Central memory CD4-positive, alpha-beta T cell (primary cell): ENCODE data around the gene NFIL3.

Experiments used
- DNase-seq: peaks from one replicate; pipeline ENCODE4 v3.0.0; 2022

Gene NFIL3

DNA sequence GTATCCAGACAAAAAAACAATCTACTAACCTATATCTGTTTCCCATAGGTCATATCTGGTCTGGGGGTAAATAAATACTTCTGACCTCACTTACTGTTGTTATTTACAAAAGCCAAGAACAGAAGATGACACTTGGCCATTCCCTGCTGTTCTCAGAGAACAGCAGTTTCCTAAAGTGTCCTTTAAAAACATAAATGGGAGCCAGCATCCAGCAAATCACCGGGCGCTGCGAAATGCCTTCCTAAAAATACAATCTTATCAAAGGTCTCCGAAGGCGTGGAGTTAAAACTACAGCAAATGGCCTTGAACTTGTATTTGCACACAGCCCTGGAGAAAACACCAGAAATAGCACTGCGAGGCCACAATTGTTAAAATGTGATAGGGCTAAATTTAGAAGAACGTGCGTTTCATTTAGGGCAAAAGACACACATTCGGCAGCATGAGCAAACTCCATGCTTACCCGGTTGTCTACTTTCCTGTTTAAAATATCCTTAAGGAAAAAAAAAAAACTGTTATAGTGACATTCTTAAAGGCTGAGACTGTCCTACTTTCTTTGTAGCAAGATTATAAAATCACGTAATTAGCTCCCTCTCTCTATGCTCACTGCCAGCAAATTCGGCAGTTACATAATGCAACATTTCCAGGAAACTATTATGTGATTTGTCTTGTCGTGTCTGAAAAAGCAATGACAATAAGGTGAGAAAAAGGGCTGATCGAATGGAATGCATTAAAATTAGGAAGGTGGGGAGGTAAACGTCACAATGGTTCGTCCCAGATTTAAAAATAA is 1.5 kb downstream of the NFIL3 start:
- DNase-seq: no peak

DNA sequence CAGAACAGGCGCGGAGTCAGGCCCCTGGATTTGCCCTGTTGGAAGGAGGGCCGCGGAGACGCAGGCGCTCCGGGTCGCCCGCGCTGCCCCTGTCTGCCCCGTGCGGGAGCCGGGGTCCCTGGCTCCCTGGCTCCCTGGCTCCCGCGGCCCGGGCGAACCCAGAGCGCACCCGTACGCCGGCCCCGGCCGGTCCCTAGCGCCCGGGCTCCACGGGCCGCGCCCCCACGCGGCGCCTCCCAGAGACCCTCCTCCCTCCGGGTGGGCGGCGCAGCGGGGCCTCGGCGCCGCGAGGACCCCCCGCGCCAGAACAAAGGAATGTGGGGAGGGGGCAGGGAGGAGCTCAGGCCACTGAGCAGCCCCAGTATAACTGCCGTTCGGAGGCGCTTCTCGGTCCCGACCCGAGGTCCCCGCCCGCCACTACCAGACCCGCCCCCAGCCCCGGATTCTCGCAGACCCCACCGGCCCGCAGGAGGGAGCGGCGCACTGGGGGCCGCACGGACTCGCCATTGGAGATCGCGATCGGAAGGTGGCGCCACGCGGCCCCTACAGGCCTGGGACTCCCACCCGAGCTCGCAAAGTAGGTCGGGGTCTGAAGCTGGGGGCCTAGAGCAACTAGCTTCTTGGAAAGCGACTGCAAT is 2.4 kb downstream of the NFIL3 start:
- no peak for DNase-seq

DNA sequence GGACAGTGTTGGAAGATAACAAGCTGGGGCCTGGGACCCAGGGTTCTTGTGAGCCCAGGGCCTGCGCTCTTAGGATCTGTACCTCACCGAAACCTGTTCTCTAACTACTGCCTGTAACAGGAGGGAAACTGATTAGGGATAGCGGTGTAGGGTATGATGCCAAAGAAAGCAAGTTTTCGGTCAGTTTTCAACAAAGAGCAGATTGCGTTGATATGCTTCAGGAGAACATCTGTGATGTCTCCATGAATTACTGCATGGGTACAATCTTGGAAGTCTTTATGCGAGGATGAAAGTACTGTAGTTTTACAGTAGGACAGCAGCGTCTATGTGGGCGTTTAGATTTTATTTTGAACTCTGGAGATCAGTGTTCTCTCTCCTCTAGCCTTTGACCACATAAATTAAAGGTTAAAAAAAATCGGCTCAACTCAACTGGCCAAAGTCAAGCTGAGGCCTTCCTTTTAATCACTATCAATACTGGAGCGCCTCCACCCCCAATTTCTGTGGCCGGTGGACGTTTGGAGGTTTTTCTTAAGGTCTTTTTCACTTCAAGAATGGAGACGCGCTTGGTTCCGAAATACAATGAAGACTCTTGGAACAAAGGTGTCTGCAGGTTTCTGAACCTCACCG is 3.0 kb downstream of the NFIL3 start:
- DNase-seq: no peak

DNA sequence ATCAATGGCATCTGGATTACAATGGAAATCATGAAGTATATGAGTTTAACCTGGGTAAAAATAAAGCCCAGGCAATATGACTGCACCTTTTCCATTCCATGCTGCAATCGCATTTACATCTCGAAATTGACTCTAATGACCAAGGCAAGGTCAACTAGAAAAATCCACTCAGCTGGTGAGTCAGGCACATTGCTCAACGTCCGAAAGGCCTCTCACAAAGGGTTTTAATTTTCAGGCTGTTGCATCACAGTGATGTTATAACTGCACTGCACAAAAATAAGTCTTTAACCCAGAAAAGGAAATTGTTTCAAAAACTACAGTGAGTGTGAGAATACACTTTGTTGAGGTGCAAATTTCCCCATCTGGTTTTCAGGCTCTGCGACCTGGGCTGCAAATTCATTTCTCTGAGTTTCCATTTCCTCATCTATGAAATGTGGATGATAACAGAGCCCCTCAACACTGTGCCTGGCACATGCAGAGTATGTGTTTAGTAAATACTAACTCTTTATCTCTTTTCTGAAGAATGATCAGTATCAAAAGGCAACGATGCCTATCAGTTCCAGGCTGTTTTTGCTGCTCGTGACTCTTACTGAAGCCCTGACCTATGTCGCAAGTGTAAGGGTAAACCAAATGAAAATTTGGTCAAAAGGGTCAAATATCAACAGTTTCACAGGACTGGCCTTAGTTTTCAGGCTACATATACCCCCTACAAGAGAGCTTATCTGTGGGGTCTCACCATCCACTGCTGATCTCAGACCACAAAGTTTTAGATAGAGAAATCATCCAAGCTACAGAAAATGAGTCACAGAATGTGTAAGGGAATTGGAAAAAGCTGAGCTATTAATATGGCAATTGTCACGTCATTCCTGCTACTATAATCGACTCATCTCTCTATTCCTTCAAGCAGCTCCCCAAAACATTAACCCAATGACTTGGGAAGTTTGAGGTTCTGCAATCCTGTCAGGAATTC is 4.1 kb downstream of the NFIL3 start:
- no peak for DNase-seq

DNA sequence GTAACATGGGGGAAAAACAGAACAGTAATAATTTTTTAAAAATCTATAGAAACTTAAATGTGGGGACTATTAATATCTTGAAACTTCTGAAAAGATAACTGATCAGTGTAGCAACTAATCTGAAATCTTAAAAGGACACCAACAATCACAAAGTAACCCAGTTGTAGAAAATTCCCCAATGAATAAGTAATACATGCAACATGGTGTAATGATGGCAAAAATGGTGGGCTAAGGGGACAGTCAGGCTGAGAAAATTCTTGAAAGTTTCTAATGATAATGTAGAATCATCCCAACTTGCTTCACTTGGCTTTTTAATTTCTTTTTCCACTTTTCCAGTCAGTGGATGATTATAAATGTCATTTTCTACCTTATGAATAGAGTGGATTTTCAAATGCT is 5.4 kb downstream of the NFIL3 start:
- DNase-seq: no peak

DNA sequence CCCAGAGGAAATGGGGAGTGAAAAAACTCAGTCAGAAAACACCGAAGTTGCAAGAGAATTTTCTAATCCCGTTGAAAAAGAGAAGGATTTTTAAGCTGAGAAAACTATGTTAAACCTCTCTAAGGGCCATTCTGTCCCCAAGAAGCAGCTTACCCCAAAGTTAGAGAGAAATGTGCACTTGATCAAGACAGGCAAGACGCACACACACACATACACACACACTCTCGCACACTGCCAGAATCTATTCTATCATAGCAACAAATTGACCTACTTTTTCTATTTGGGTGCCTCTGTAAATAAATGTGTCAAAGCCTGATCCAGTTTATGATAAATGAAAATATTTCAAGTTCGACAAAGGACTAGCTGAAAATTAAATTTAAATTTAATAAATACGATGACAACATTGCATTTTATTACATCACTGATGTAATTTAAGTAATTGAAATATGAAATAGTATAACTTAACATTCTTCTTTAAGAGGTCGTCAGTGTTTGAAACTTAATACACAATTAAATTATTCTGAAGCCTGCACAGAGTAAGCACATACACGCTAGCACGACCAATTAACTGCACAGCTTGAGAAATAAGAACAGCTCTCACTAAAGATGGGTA is 5.9 kb downstream of the NFIL3 start:
- no peak for DNase-seq

DNA sequence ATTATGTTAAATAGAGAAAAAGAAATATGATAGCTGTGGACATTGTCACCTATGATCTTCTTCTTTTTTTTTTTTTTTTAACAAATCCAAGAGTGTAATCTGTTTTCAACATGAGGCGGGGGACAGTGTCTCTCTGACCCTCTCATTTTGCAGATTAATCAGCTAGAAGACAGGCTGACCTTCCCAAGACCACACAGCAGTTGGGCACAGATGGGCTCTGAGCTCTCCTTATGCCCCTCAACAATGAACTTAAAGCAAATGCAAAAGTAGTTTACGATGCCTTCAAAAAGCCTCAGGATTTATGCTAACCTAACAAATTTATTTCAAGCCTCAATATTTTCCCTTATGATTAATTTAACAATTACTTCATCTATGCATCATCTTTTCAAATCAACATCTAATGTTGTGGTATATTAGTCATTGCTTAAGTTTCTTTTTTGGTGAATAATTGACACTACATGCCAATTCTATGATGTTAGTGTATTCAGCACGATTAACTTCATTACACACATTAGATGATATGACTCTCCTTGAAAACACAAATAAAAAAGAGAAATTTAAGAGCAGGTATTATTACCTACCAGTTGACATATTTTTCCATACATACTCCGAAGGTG is 7.4 kb downstream of the NFIL3 start:
- no peak for DNase-seq

DNA sequence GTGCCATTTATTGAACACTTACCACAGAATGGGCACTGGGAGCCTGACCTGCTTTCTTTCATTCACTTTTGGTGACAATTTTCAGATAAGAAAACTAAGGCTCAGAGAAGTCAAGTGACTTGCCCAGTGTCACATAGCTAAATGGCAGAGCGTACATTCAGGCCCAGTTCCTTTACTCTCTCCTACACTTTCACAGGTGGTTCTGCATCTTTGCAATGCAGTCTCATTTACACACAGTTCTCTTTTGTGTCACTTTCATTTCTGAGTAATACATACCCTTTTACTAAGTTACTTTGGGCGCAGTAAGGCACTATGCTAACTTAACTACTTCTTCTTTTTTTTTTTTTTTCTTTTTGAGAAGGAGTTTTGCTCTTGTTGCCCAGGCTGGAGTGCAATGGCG is 8.3 kb downstream of the NFIL3 start:
- no peak for DNase-seq

DNA sequence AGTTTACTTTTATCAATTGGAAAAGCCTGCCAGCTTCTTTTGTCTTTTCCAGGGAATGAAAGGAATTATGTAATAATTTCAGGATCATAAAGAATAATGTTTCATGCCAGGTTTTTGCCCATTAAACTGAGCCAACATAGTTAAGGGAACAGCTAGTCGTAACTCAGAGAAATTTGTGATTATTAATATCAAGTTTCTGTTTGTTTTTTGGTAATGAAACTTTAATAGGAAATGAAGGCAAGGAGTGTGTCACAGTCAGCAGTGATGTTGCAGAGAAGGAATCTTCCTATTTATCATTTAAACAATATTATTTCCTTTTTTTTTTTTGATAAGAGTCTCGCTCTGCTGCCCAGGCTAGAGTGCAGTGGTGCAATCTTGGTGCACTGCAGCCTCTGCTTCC is 10.7 kb downstream of the NFIL3 start:
- DNase-seq: no peak

DNA sequence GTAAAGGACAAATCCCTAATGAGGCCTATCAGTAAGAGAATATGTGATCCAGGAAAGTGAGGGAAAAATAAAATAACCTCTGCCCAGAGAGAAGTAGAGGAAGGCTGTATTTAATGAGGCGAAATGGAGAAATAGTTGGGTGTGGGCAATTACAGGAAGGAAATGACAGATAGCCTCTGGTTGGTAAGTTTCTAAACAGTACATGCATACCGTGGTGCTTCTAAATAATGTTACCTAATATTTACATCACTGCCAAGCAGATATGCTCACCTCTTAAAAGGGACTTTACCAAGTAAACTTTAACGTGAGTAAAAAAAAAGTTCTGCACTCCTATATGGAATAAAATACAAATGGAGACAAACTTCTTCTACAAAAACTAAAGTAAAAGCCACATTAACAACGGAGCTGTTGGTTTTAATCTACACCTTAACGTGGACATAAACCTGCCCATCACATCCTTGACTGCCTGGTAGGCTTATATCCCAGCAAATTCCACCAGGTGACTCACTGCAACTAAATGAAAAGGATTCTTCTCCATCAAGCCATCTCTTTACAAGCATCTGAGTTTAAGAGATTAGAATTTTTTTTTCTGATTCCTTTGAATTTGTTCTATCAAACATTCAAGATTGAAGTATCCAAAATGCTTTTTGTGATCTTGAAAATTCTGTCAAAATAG is 12.4 kb downstream of the NFIL3 start:
- DNase-seq: no peak

DNA sequence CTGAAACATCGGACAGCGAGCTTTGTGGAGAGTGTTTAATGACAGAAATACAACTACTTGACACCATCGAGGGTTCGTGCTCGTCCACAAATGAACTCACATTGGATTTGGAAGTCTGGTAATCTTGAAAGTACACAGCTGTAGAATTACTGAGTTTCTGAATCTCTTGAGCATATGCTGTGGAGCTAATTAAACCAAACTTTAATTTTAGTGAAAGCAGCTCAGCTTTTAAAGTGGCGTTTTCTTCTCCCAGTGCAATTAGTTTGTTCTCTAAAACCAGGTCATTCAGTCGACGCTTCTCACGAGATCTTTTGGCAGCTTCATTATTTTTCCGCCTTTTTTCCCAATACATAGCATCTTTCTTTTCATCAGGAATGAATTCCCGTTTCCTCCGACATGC is 13.5 kb downstream of the NFIL3 start:
- no peak for DNase-seq

DNA sequence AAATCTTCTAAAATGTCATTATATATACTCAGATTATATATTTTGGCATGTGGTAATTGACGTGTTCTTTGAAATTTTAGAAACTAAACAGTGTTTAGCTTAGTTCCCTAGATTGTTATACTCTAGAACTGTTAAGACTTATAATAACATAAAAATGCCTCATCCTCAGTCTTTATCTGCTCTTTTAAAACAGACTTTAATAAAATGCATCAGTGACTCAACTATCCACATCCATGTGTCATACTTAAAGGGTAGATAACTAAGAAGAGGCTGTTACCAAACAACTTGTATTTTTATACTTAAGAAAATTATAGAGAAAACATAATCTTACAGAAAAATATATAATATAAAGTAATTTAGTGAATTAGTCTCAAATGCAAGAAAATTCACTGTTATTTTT is 15.2 kb downstream of the NFIL3 start:
- no peak for DNase-seq

DNA sequence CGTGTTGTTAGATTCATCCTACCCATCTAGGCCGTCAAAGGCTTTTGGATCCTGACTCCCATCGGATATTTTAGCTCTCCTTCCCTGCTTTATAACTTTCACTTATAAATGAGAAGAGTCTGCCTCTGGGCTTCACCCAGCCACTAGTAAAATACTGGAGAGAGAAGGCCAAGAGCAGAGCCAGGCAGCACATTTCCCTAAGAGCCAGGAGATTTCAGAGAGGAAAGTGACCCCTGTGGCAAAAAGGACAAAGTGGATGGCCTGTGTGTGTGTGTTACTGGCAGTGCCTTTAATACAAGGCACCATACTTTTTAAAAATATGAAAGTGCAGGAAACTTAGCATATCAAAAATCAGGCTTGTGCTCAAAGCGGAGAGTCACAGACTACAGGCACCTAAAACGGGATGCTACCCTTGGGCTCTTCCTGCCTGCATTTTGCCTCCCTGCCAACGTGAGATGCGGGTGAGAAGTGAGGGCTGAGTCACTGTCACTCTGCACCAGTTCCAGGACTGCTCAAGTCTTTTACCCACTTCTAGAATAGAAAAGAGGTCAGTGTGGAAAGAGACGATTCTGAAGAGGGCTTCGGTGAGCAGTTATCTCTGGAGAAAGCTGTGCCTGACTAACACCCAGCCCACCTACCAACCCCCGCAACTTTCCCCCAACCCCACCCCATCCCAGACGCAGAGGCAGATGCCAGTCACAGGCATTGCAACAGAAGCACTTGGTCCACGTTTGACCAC is 15.9 kb downstream of the NFIL3 start:
- no peak for DNase-seq

DNA sequence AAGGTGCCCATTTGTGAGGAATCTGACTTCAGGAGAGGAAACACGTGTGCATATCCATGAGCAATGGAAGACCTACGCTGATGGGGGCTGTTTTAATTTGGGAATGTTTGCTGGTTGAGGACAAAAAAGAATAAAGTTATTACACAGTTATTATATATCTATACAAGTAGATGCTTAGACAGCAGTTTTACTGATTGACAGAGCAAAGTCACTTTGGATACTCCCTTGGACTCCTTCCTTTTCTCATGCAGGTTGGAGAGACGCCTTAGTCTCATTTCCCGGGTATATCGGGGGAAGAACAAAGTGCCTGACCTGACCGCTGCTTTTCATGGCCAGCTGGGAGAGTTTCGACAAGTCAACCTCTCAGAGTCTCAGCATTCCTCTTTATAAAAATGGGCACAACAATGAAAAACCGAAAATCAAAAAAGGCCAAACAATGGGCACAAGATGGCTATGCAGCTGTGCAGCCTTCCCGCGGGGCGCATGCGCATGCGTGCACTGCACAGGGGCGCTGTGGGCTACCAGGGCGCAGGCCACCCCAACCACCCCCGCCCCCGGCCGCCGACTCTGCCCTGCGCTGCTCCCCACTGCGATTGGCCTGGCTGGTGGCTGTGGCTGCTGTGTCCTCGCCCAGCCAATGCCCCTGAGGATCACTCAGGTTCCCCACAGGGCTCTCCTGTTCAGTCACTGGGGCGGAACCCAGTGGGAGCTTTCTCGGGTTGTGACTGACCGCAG is 18.1 kb downstream of the NFIL3 start:
- no peak for DNase-seq

DNA sequence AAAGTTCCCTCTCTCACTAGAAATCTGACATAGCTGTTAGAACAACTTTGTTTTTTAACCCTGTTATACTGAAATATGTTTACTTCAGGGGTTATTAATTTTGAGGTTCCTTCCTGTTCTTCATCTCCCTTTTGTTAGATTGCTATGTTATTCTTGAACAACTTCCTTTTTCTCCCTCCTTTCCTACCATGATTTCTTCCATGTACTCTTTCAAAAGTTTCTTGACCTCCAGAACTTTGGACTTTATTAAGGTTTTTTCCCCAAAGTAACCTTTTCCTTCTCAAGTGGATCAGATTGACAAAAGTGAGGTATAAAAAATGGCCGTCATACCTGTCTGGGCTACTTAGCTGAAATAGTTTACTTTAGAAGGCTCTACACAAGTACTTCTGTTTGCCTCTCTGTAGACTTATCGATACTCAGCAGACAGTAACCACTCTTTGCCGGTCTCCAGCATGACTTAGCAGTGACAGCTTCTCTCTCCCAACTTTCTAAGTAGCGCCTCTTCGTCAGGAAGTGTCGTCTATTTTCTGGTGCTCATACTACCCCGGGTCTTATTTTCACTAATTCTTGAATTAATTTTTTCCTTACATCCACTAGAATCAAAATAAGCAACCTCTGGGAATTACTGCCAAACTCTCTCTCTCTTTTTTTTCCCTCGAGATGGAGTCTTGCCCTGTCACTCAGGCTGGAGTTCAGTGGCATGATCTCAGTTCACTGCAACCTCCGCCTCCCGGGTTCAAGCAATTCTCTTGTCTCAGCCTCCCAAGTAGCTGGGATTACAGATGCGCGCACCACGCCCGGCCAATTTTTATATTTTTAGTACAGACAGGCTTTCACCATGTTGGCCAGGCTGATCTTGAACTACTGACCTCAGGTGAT is 19.7 kb downstream of the NFIL3 start:
- no peak for DNase-seq

DNA sequence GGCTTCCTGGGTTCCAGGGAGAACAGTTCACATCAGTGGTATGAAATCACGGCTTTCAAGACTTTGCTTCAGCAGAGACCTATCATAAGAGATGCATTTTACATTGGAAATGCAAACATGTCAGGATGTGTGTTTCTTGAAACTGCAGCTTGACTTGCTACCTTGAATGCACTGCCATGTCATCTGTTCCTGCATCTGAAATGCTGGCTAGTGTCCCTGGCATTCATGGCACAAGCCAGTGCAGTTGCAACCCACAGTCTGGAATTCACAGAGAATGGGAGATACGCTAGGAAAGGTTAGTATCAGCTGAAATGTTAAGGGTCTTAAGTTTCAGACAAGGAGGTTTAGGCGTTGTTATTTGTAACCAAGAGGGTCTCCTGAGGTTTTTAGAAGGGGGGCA is 24.7 kb downstream of the NFIL3 start:
- DNase-seq: no peak

DNA sequence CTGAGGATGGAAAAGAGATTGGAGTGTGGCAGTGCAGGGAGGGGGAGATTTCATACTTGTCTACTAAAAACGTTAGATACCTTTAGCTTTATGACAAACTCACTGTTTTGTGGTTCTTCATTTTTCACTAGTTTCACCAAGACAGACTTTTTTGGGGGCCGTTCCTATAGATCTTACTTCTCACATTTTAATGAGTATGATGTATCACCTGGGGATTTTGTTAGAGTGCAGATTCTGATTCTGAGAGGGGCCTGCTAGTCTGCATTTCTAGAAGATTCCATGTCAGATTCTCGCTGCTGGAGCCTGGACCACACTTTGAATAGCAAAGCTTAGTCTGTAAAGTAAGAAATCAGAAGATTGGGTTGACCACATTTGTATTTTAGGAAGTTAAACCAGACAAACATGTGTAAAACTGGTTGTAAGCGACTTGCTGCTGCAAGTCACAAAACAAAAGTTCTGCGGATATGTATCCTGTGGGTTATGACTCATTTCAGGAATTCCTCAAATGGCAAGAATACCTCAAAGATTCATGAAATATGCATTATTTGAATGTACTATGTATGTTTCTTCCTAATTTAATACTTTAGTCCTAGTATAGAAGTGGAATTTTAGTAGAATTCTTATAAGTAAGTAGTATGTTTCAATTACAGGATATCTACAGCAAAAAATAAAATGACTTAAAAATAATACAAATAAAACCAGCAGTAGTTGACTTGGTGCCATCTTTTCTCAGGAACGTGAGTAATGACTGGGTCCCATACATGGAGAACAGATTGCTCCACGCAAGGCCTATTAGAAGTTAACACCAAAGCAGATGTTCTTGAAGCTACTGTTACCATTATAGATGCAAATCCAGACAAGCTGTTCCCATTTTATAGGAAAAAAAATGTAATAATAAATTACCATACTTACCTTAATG is 27.8 kb downstream of the NFIL3 start:
- no peak for DNase-seq

DNA sequence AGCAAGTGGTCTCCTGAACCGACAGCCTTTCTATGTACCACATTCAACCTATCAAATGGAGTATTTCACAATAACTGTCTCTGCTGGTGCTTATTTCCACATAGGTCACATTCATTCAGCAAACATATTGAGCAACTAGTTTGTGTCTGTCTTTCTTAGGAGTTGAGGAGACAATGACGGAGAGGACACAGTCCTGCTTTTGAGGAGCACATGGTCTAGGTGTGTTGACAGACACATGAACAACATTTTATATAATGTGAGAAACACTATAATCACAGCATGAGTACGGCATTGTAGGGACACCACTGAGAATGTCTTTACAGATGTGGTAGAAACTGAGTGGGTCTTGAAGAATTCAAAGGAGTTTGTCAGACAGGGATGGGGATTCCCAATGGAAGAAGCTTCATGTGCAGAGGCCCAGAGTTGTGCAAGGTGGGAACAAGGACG is 28.5 kb downstream of the NFIL3 start:
- DNase-seq: no peak
